EL (cell line): ENCODE data around the gene RNF126.
"Not testable (repeated sequence)": the region's sequence is repeated elsewhere in the genome, so short reads cannot be mapped to it uniquely, and the experiment has no call there.

Experiments
- DNase-seq: peaks from one replicate; pipeline ENCODE4 v3.0.0-alpha.2; 2016

The RNF126 gene

GRCh38 chr19:624433-625109, 38.4 kb downstream of the RNF126 start:
- DNase-seq, result no peak

GRCh38 chr19:623974-624373, 39.0 kb downstream of the RNF126 start:
- peak; percentile 93 for DNase-seq

- DNase-seq, result no peak
These were observed 39.7 kb downstream of the RNF126 start for GRCh38 chr19:623175-623916.

GRCh38 chr19:622666-623065, 40.3 kb downstream of the RNF126 start:
- no peak for DNase-seq

- DNase-seq, result no peak
These were observed 41.2 kb downstream of the RNF126 start for GRCh38 chr19:621819-622218.

- not testable (repeated sequence) for DNase-seq
These were observed 41.8 kb downstream of the RNF126 start for GRCh38 chr19:621191-621590.

GRCh38 chr19:620166-620862, 42.7 kb downstream of the RNF126 start:
- no peak for DNase-seq

GRCh38 chr19:619286-620002, 43.6 kb downstream of the RNF126 start:
- no peak for DNase-seq

- DNase-seq, result no peak
These were observed 44.2 kb downstream of the RNF126 start for GRCh38 chr19:618674-619285.

GRCh38 chr19:618247-618619, 44.8 kb downstream of the RNF126 start:
- no peak for DNase-seq

- no peak for DNase-seq
These were observed 45.3 kb downstream of the RNF126 start for GRCh38 chr19:617551-618246.

- no peak for DNase-seq
These were observed 46.1 kb downstream of the RNF126 start for GRCh38 chr19:616747-617526.

- no peak for DNase-seq
These were observed 46.8 kb downstream of the RNF126 start for GRCh38 chr19:616062-616700.

GRCh38 chr19:615619-616018, 47.4 kb downstream of the RNF126 start:
- peak; percentile 19 for DNase-seq

- no peak for DNase-seq
These were observed 49.1 kb downstream of the RNF126 start for GRCh38 chr19:613732-614567.

- DNase-seq, result no peak
These were observed 50.1 kb downstream of the RNF126 start for GRCh38 chr19:612941-613340.

GRCh38 chr19:611481-611868, 51.5 kb downstream of the RNF126 start:
- DNase-seq, result peak; percentile 97

GRCh38 chr19:610801-611480, 52.1 kb downstream of the RNF126 start:
- peak; percentile 90 for DNase-seq

- no peak for DNase-seq
These were observed 52.8 kb downstream of the RNF126 start for GRCh38 chr19:610071-610800.
